Measurements from ENCODE around the gene DGKI. TPM values are rescaled to one million over a fixed set of nuclear protein-coding genes. Genes with fewer than 3 reads are reported as not detected.

DGKI gene
- total RNA-seq (under 1 TPM; 0.33 to 0.37 TPM), polyA plus RNA-seq (under 1 TPM; 0.01 to 0.28 TPM)

DNA sequence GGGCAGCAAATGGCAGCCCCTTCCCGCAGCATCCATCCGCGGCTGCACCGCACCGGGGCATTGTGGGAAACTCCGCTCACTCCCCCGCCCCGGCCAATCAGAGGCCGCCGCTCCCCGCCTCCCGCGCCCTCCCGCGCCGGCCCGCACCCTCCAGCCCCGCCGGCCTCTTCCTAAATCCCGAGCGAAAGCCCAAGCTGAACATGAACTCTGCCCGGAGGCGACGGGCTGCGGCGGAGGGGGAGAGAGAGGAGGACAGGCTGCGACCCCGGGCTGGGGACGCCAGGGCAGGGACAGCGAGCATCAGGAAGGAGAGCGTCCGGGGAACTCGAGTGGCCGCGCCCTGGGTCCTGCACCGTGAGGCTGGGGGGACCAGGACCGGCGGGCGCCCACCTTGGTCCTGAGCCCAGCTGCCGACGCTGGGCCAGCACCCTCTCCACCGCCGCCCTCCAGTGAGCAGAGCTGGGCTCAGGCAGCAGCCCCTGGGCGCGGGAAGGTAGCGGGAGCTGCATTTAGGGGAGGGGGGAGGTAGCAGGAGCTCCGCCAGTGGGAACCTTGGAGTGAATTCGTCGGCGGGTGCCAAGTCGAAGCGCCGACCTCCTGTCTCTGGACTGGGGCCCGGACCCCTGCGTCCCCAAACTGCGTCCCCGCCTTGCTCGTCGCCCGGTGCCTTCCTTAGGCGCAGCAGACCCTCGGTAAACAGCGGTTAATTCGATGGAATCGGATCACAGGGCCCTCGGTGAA, at the start of gene DGKI:
Gene DGKI, minus strand, starts transcription at position 148 of the 741 bp plus-strand sequence.
- no peaks in the 10 kb centered on the region for H3K9me3 ChIP-seq (ENCODE audit: control insufficient read depth in 4 of 4, low read length in 3 of 4)
- peaks cover 0 to 7% (median 0%) of the 10 kb centered on the region in 4 donors for H3K27me3 ChIP-seq (ENCODE audit: control insufficient read depth in 4 of 4, insufficient read depth in 4 of 4, low read length in 3 of 4)
- DNase-seq (ENCODE audit: low spot score), result no peak
- peak within 1 kb of the TSS in 1 of 3 donors; percentile 53 for H3K4me3 ChIP-seq (ENCODE audit: low read depth in 1 of 3, low read length in 3 of 3)
- TF ChIP-seq CTCF (IDR thresholded peaks at IDR 0.05; ENCODE audit: low read depth, low read length, missing input control) (no peak), ATF3 (IDR thresholded peaks at IDR 0.05) (no peak), MAX (IDR thresholded peaks at IDR 0.05) (no peak), RXRA (IDR thresholded peaks at IDR 0.05) (no peak), HNF4A (conservative IDR thresholded peaks at IDR 0.05) (no peak), SP1 (IDR thresholded peaks at IDR 0.05) (no peak)
- TF ChIP-seq, protein P1, sequence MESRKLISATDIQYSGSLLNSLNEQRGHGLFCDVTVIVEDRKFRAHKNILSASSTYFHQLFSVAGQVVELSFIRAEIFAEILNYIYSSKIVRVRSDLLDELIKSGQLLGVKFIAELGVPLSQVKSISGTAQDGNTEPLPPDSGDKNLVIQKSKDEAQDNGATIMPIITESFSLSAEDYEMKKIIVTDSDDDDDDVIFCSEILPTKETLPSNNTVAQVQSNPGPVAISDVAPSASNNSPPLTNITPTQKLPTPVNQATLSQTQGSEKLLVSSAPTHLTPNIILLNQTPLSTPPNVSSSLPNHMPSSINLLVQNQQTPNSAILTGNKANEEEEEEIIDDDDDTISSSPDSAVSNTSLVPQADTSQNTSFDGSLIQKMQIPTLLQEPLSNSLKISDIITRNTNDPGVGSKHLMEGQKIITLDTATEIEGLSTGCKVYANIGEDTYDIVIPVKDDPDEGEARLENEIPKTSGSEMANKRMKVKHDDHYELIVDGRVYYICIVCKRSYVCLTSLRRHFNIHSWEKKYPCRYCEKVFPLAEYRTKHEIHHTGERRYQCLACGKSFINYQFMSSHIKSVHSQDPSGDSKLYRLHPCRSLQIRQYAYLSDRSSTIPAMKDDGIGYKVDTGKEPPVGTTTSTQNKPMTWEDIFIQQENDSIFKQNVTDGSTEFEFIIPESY (IDR thresholded peaks at IDR 0.05), result no peak
- TF ChIP-seq, protein P2, sequence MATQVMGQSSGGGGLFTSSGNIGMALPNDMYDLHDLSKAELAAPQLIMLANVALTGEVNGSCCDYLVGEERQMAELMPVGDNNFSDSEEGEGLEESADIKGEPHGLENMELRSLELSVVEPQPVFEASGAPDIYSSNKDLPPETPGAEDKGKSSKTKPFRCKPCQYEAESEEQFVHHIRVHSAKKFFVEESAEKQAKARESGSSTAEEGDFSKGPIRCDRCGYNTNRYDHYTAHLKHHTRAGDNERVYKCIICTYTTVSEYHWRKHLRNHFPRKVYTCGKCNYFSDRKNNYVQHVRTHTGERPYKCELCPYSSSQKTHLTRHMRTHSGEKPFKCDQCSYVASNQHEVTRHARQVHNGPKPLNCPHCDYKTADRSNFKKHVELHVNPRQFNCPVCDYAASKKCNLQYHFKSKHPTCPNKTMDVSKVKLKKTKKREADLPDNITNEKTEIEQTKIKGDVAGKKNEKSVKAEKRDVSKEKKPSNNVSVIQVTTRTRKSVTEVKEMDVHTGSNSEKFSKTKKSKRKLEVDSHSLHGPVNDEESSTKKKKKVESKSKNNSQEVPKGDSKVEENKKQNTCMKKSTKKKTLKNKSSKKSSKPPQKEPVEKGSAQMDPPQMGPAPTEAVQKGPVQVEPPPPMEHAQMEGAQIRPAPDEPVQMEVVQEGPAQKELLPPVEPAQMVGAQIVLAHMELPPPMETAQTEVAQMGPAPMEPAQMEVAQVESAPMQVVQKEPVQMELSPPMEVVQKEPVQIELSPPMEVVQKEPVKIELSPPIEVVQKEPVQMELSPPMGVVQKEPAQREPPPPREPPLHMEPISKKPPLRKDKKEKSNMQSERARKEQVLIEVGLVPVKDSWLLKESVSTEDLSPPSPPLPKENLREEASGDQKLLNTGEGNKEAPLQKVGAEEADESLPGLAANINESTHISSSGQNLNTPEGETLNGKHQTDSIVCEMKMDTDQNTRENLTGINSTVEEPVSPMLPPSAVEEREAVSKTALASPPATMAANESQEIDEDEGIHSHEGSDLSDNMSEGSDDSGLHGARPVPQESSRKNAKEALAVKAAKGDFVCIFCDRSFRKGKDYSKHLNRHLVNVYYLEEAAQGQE (IDR thresholded peaks at IDR 0.05), result no peak
- H3K27ac ChIP-seq (ENCODE audit: low read depth in 1 of 2, low read length in 2 of 2), result no peak within 1 kb of the TSS
- peaks cover 5 to 12% (median 8%) of the 10 kb centered on the region in 4 donors for H3K4me1 ChIP-seq (ENCODE audit: control insufficient read depth in 4 of 4, insufficient read depth in 4 of 4, low read length in 3 of 4)
- no peak within 1 kb of the TSS for H3K9ac ChIP-seq (ENCODE audit: low read depth in 1 of 2, low read length in 2 of 2)
- peaks cover 0 to 2% (median 0%) of the 10 kb centered on the region in 4 donors for H3K36me3 ChIP-seq (ENCODE audit: control insufficient read depth in 4 of 4, insufficient read depth in 3 of 4, low read depth in 1 of 4, low read length in 3 of 4)
- 5% methylated on average over 66 of the region's 66 CpGs for WGBS

- TF ChIP-seq, protein P2 (IDR thresholded peaks at IDR 0.05), result no peak
- TF ChIP-seq HNF4A (conservative IDR thresholded peaks at IDR 0.05), result no peak
- Histone ChIP-seq H3K4me1 (ENCODE audit: control insufficient read depth in 4 of 4, insufficient read depth in 4 of 4, low read length in 3 of 4) (peaks cover 0 to 10% (median 2%) of the 10 kb centered on the region in 4 donors), H3K9ac (ENCODE audit: low read depth in 1 of 2, low read length in 2 of 2) (no peak overlapping the region), H3K4me3 (ENCODE audit: low read depth in 1 of 3, low read length in 3 of 3) (no peak overlapping the region), H3K36me3 (ENCODE audit: control insufficient read depth in 4 of 4, insufficient read depth in 3 of 4, low read depth in 1 of 4, low read length in 3 of 4) (peaks cover 2 to 42% (median 25%) of the 10 kb centered on the region in 4 donors), H3K27me3 (ENCODE audit: control insufficient read depth in 4 of 4, insufficient read depth in 4 of 4, low read length in 3 of 4) (no peaks in the 10 kb centered on the region), H3K27ac (ENCODE audit: low read depth in 1 of 2, low read length in 2 of 2) (no peak overlapping the region), H3K9me3 (ENCODE audit: control insufficient read depth in 4 of 4, low read length in 3 of 4) (no peaks in the 10 kb centered on the region)
- DNase-seq (ENCODE audit: low spot score), result no peak
- 84% methylated on average over 8 of the region's 8 CpGs for WGBS
These were observed 48.8 kb upstream of the DGKI start for GRCh38 chr7:137895301-137896221.
